ENCODE measurements around the gene HEMK1.

- no peak for TF ChIP-seq CTCF (IDR thresholded peaks at IDR 0.05)
- TF ChIP-seq POLR2AphosphoS5 (IDR thresholded peaks at IDR 0.05), result no peak
Measured at GRCh38 chr3:50554553-50554952, 14.8 kb upstream of the HEMK1 start.

Data from esophagus muscularis mucosa (tissue), 3 donors.